HepG2 (cell line): ENCODE results near the gene SLC25A19. TPM values are rescaled to one million over a fixed set of nuclear protein-coding genes. Genes with fewer than 3 reads are reported as not detected.

Experiments used
- ATF1 ChIP-seq: IDR thresholded peaks from 2 replicates; pipeline ENCODE4 v1.6.1; 2016; ENCODE audit warnings: mild to moderate bottlenecking, control low read depth
- BORCS8-MEF2B ChIP-seq: sonication (generic); formaldehyde crosslinking; IDR thresholded peaks from 2 replicates; pipeline ENCODE4 v1.8.0; 2022; ENCODE audit warnings: mild to moderate bottlenecking, missing genetic modification reagents
- HMG20B ChIP-seq: conservative IDR thresholded peaks from 2 replicates; pipeline ENCODE4 v1.6.1; 2016; ENCODE audit warnings: missing genetic modification reagents, missing compliant biosample characterization
- HNF4G ChIP-seq, 2 experiments: sonication (generic) in 1 of 2; formaldehyde crosslinking in 1 of 2; IDR thresholded peaks; 2 replicates each; pipeline versions ENCODE4 v1.4.0 to v1.6.1; 2011 to 2020; ENCODE audit warnings: borderline replicate concordance in 2 of 2, low read depth in 2 of 2, mild to moderate bottlenecking in 2 of 2, low read length in 1 of 2, missing genetic modification reagents in 1 of 2, moderate library complexity in 1 of 2
- HOXA3 ChIP-seq: sonication (generic); formaldehyde crosslinking; IDR thresholded peaks from 2 replicates; pipeline ENCODE4 v1.5.0; 2020; ENCODE audit warnings: missing genetic modification reagents
- SOX6 ChIP-seq, 2 experiments: fragments of 450-650 bp in 1 of 2; sonication (generic) in 1 of 2; formaldehyde crosslinking in 1 of 2; IDR thresholded peaks; 2 replicates each; pipeline versions ENCODE4 v1.4.0 to v1.6.1; 2017 to 2020; ENCODE audit warnings: antibody characterized with exemption in 1 of 2, mild to moderate bottlenecking in 1 of 2, missing genetic modification reagents in 1 of 2
- TEAD2 ChIP-seq: sonication (generic); formaldehyde crosslinking; IDR thresholded peaks from 2 replicates; pipeline ENCODE4 v1.9.0; 2021; ENCODE audit warnings: missing genetic modification reagents
- TOE1 ChIP-seq: sonication (generic); formaldehyde crosslinking; IDR thresholded peaks from 2 replicates; pipeline ENCODE4 v1.4.0; 2020; ENCODE audit warnings: mild to moderate bottlenecking, missing genetic modification reagents
- ZBTB7B ChIP-seq: sonication (generic); formaldehyde crosslinking; IDR thresholded peaks from 2 replicates; pipeline ENCODE4 v1.4.0; 2020; ENCODE audit warnings: missing genetic modification reagents
- ZFP82 ChIP-seq: sonication (generic); formaldehyde crosslinking; IDR thresholded peaks from 2 replicates; pipeline ENCODE4 v1.5.1; 2020; ENCODE audit warnings: mild to moderate bottlenecking, missing genetic modification reagents, borderline replicate concordance
- ZHX2 ChIP-seq, 2 experiments: sonication (generic) in 1 of 2; formaldehyde crosslinking in 1 of 2; IDR thresholded peaks; 2 replicates each; pipeline versions ENCODE4 v1.6.1 to v1.9.0; 2014 to 2022; ENCODE audit warnings: antibody characterized with exemption in 1 of 2, borderline replicate concordance in 1 of 2, inconsistent platforms in 1 of 2, low read depth in 1 of 2, missing genetic modification reagents in 1 of 2
- ZNF101 ChIP-seq: sonication (generic); formaldehyde crosslinking; IDR thresholded peaks from 2 replicates; pipeline ENCODE4 v1.4.0; 2020; ENCODE audit warnings: mild to moderate bottlenecking, low read depth, missing genetic modification reagents, borderline replicate concordance
- ZNF3 ChIP-seq: IDR thresholded peaks from 2 replicates; pipeline ENCODE4 v1.7.0; 2017; ENCODE audit warnings: inconsistent platforms
- ZNF557 ChIP-seq: sonication (generic); formaldehyde crosslinking; IDR thresholded peaks from 2 replicates; pipeline ENCODE4 v1.4.0; 2020; ENCODE audit warnings: missing genetic modification reagents
- ZNF639 ChIP-seq: conservative IDR thresholded peaks from 2 replicates; pipeline ENCODE4 v1.6.1; 2018; ENCODE audit warnings: missing genetic modification reagents
- ZNF670 ChIP-seq: sonication (generic); formaldehyde crosslinking; IDR thresholded peaks from 2 replicates; pipeline ENCODE4 v1.8.0; 2022; ENCODE audit warnings: mild to moderate bottlenecking, missing genetic modification reagents, borderline replicate concordance
- ZNF710 ChIP-seq: sonication (generic); formaldehyde crosslinking; IDR thresholded peaks from 2 replicates; pipeline ENCODE4 v1.5.0; 2020; ENCODE audit warnings: mild to moderate bottlenecking, missing genetic modification reagents, borderline replicate concordance
- ZNF772 ChIP-seq: sonication (generic); formaldehyde crosslinking; IDR thresholded peaks from 2 replicates; pipeline ENCODE4 v1.5.0; 2020; ENCODE audit warnings: mild to moderate bottlenecking, missing genetic modification reagents
- polyA plus RNA-seq, 8 experiments: library from polyadenylated mRNA; depleted of rRNA in 3 of 8; stranded (reverse) in 7 of 8; unstranded in 1 of 8; fragments of >200 nt; fragmentation: Illumina TruSeq in 4 of 8; extraction: Trizol in 4 of 8; gene quantifications; 2 replicates each; pipeline versions ENCODE4 v1.2.1 to v1.2.3, GENCODE V29; 2011 to 2016; ENCODE audit warnings: low read depth in 4 of 8, missing spikeins in 1 of 8, mixed read lengths in 1 of 8; ENCODE audit not compliant: insufficient read depth in 1 of 8
- total RNA-seq, 5 experiments: library from RNA; depleted of rRNA; stranded (reverse); fragments of >200 nt; fragmentation: Illumina TruSeq; extraction: Trizol; gene quantifications; 2 replicates each; pipeline ENCODE4 v1.2.3, GENCODE V29; 2016; ENCODE audit warnings: low read depth in 1 of 5

SLC25A19 gene
- total and polyA plus RNA-seq, 2 of the 13 experiments (the other 11 are each of a cell fraction or from before 2014, with no cell fraction given): 24.4 to 41.4 TPM

- TF ChIP-seq ZHX2 (IDR thresholded peaks at IDR 0.05; ENCODE audit: low read depth): peak; percentile 64; the same call in 1 of the 2 replicates
- TF ChIP-seq ZHX2 (CRISPR knock-in tag; IDR thresholded peaks at IDR 0.05; ENCODE audit: borderline replicate concordance): no peak
- 0 out of 2 replicates have a peak, but pooled peaks have one; percentile 13 for TF ChIP-seq BORCS8-MEF2B (CRISPR knock-in tag)
- TF ChIP-seq HOXA3 (CRISPR knock-in tag): peak; percentile 78
- peak; percentile 95 for TF ChIP-seq HMG20B (CRISPR knock-in tag)
- TF ChIP-seq ZNF557 (CRISPR knock-in tag): peak; percentile 77; the same call in 1 of the 2 replicates
- no peak for TF ChIP-seq SOX6 (IDR thresholded peaks at IDR 0.05)
- TF ChIP-seq SOX6 (CRISPR knock-in tag; IDR thresholded peaks at IDR 0.05): peak; percentile 95
- TF ChIP-seq ATF1: peak; percentile 38; the same call in 1 of the 2 replicates
- TF ChIP-seq TEAD2 (CRISPR knock-in tag): no peak
- 0 out of 2 replicates have a peak, but pooled peaks have one; percentile 86 for TF ChIP-seq TOE1 (CRISPR knock-in tag)
- TF ChIP-seq ZNF639 (CRISPR knock-in tag): 0 out of 2 replicates have a peak, but pooled peaks have one; percentile 19
- TF ChIP-seq HNF4G (IDR thresholded peaks at IDR 0.05; ENCODE audit: borderline replicate concordance, low read depth, low read length): peak; percentile 96
- peak; percentile 91 for TF ChIP-seq HNF4G (CRISPR knock-in tag; IDR thresholded peaks at IDR 0.05; ENCODE audit: borderline replicate concordance, low read depth)
- TF ChIP-seq ZBTB7B (CRISPR knock-in tag): peak; percentile 61; the same call in 1 of the 2 replicates
- TF ChIP-seq ZNF101 (CRISPR knock-in tag): no peak
- TF ChIP-seq ZFP82 (CRISPR knock-in tag): peak; percentile 36; the same call in 1 of the 2 replicates
- TF ChIP-seq ZNF772 (CRISPR knock-in tag): peak; percentile 86; the same call in 1 of the 2 replicates
- TF ChIP-seq ZNF3: peak; percentile 71; the same call in 1 of the 2 replicates
- peak; percentile 81 for TF ChIP-seq ZNF710 (CRISPR knock-in tag)
- peak; percentile 56; the same call in 1 of the 2 replicates for TF ChIP-seq ZNF670
Measured at GRCh38 chr17:75295201-75296158, 6.2 kb upstream of the SLC25A19 start (continued).
